Measurements from ENCODE around the gene OLFM3.

Gene OLFM3

DNA sequence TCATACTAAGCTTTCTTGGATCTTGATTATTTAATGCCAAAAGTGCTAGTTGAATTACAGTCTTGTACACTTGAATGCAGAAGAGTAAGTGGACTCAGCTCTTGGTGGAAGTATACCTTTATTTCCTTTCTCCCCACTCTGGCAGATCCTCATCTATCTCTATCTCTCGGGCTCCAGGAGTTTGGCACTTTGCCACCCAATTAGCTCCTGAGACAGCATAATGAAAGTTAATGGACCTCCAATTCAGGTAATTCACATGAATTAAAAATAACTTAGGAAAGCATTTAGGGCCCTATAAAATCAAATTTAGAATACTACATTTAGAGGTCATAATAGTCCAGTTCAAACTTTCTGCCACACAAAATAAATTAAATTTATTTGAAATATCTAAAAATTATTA lies 67.4 kb downstream of the OLFM3 start:
- H3K4me3 ChIP-seq (ENCODE audit: low read length) = no peak overlapping the region
- no peak for DNase-seq (ENCODE audit: low read depth)
- TF ChIP-seq, protein P1, sequence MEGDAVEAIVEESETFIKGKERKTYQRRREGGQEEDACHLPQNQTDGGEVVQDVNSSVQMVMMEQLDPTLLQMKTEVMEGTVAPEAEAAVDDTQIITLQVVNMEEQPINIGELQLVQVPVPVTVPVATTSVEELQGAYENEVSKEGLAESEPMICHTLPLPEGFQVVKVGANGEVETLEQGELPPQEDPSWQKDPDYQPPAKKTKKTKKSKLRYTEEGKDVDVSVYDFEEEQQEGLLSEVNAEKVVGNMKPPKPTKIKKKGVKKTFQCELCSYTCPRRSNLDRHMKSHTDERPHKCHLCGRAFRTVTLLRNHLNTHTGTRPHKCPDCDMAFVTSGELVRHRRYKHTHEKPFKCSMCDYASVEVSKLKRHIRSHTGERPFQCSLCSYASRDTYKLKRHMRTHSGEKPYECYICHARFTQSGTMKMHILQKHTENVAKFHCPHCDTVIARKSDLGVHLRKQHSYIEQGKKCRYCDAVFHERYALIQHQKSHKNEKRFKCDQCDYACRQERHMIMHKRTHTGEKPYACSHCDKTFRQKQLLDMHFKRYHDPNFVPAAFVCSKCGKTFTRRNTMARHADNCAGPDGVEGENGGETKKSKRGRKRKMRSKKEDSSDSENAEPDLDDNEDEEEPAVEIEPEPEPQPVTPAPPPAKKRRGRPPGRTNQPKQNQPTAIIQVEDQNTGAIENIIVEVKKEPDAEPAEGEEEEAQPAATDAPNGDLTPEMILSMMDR (IDR thresholded peaks at IDR 0.05; ENCODE audit: insufficient read depth, low read depth, low read length, missing control alignments) = no peak

DNA sequence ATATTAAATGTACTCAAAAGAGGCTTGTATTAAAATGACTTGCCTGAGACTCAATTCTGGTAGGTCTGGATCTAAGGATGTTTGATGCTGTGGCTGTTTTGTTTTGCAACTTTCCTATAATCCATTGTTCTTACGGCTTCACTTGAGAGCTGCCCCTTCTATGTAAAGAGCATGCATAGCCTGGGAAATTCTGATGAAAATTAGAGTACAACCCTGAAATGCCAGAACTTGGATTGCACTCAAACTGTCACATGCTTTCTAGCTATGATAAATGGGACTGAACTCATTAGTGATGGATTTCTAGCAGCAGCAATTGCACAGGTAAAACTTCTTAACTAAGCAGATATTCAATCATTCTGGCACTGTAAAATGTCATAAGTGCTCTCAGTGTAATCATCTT lies 67.9 kb downstream of the OLFM3 start:
- TF ChIP-seq, protein P1 (IDR thresholded peaks at IDR 0.05; ENCODE audit: insufficient read depth, low read depth, low read length, missing control alignments) = no peak
- H3K4me3 ChIP-seq (ENCODE audit: low read length) = no peak overlapping the region
- no peak for DNase-seq (ENCODE audit: low read depth)

DNA sequence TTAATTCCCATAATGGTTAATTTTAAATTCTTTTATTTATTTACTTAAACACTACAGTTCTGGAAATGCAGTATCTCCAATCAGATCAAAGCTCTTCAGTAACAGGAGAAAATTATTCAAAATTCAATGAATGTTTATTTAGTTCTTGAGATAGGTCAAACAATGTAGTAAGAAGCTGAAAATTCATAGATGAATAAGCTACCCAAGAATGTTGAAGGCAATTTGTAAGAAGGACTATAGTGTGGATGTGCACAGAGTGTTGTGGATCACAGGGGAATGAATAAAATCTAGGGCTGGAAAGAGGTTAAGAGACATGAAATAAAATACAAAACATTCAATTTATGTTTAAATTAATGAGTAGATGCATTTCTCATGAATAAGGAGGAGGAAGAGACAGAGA lies 72.0 kb downstream of the OLFM3 start:
- no peak overlapping the region for H3K4me3 ChIP-seq (ENCODE audit: low read length)
- no peak for DNase-seq (ENCODE audit: low read depth)
- TF ChIP-seq, protein P1 (IDR thresholded peaks at IDR 0.05; ENCODE audit: insufficient read depth, low read depth, low read length, missing control alignments) = no peak

DNA sequence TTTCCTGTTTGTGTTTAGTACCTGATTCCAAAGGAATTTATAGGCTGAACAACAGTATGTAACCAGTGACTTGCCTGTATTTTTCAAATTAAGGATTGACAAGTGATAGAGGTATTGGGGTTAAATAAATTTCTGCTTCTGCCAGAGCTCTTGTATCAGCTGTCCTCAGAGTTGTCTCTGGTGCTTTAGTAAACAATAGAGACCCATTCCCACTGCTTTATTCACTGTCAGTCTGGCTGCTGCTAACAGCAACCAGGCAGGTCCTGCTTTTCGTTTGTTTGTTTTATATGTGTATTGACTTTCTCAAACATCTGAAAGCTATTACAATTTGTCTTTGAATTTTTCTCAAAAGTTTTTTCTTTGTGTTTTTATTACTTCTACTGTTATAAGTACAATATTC lies 76.1 kb downstream of the OLFM3 start:
- H3K4me3 ChIP-seq (ENCODE audit: low read length) = no peak overlapping the region
- TF ChIP-seq, protein P1 (IDR thresholded peaks at IDR 0.05; ENCODE audit: insufficient read depth, low read depth, low read length, missing control alignments) = no peak
- DNase-seq (ENCODE audit: low read depth) = no peak

DNA sequence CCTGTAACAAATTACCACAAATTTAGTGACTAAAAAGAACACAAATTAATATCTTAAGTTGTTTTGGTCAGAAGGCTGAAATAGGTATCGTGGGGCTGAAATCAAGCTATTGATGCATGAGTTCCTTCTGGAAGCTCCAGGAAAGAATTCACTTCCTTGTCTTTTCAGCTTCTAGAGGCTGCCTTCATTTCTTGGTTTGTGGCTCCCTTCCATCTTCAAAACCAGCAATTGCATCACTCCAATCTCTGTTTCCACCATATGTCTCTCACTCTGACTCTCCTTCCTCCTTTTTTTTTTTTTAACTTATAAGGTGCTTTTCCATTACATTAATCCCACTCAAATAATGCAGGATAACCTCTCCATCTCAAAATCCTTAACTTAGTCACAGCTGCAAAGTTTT lies 78.4 kb downstream of the OLFM3 start:
- no peak overlapping the region for H3K4me3 ChIP-seq (ENCODE audit: low read length)
- TF ChIP-seq, protein P1 (IDR thresholded peaks at IDR 0.05; ENCODE audit: insufficient read depth, low read depth, low read length, missing control alignments) = no peak
- DNase-seq (ENCODE audit: low read depth) = no peak

DNA sequence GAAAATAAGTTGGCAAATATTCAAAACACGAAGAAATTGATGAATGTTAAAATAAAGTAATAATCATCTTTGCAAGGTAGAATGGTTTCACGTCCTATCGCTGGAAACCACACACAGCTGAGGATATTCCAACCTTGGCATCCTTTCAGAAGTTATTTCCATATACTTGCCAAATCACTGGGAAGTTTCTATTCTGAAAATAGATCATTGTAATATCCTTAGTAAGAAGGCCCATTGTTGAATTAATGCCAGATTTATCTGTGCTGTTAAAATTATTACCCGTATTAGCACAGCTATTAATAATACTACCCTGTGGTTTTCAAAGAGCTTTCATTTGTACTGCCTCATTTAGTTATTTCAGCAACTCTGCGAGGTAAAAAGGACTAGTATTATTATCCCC lies 81.1 kb downstream of the OLFM3 start:
- no peak overlapping the region for H3K4me3 ChIP-seq (ENCODE audit: low read length)
- DNase-seq (ENCODE audit: low read depth) = no peak
- TF ChIP-seq, protein P1 (IDR thresholded peaks at IDR 0.05; ENCODE audit: insufficient read depth, low read depth, low read length, missing control alignments) = no peak

DNA sequence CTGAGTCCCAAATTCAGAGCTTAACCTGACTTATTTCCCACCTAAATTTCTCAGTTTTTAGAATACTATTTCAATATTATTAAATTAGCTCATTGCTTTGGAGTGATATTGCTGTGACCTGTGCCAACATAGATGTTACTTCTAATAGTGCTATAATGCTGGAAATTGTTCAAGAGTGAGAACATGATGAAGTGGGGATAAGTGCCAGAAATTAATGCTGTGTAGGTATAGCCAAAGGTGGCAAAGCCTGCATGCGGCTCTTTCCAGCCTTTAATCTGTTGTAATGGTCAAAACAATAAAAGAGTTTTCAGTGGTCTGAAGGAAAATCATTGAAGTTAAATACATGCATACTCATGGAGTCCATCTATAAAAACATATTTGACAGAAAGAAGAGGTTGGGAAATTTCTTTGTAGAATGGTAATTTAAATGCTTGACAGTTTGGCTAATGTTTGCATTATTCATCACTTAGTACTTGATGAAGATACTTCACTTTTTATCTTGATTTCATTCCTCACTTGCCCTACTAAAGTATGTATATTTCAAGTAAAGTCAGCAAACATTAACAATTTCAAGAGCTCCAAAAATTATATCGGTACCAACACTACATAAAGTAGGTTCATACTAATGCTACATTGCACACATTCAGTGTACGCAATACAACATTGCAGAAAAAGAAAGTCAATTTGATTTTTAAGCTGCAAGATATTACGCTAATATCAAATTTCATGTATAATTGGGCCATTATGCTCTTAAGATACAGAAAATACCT lies 82.1 kb downstream of the OLFM3 start:
- TF ChIP-seq, protein P1 (IDR thresholded peaks at IDR 0.05; ENCODE audit: insufficient read depth, low read depth, low read length, missing control alignments) = no peak
- no peak overlapping the region for H3K4me3 ChIP-seq (ENCODE audit: low read length)
- no peak for DNase-seq (ENCODE audit: low read depth)

All from epithelial cell of esophagus (primary cell).